HG02943 (cell line): ENCODE results near the gene CDKN2C.

Experiments
- ATAC-seq: cut with Tn5 transposase; IDR thresholded peaks from one replicate; pipeline ENCODE4 v1.9.1; 2021; ENCODE audit warnings: mild to moderate bottlenecking, low read depth, moderate library complexity; ENCODE audit not compliant: unreplicated experiment

The CDKN2C gene

GRCh38 chr1:50959913-50960844, 9.9 kb upstream of the CDKN2C start, which contains the start of gene FAF1:
TSS of gene FAF1 (minus strand) at chr1:50960267. CDS start at chr1:50959811, 456 bp downstream.
- peak; percentile 90 for ATAC-seq

- ATAC-seq = no peak
These were observed 5.2 kb upstream of the CDKN2C start for GRCh38 chr1:50964863-50965262.

GRCh38 chr1:50966991-50967390, 3.1 kb upstream of the CDKN2C start:
- no peak for ATAC-seq

GRCh38 chr1:50967416-50968157, 2.5 kb upstream of the CDKN2C start:
- ATAC-seq = no peak

DNA sequence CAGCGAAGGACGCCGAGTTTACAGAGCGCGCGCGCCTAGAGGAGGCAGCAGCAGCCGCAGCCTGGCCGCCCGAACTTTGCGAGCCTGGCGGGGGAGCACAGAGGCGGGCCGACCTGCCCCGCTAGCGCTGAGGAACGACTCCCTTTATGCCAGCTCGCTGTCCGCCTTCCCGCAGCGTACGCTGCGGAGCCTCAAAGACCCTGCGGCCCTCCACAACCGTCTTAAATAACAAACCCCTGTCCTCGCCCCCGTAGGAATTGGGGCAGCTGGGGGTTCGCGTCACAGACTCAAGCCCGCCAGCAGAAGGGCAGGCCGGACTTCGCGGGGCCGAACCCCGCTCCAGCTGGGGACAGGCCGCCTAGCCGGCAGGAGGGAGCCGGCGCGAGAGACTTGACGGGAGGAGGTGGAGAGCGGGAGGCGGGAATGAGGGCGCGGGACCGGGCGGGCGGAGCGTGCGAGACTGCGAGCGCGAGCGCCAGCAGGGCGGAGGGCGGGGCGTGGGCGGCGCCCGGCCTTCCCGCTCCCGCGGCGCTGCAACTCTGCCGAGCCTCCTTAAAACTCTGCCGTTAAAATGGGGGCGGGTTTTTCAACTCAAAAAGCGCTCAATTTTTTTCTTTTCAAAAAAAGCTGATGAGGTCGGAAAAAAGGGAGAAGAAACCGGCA, 1.8 kb upstream of the CDKN2C start:
- peak; percentile 57 for ATAC-seq

- ATAC-seq = peak; percentile 29
These were observed 1.0 kb upstream of the CDKN2C start for GRCh38 chr1:50968821-50969610.

- no peak for ATAC-seq
These were observed 453 bp downstream of the CDKN2C start for GRCh38 chr1:50970509-50970887.

DNA sequence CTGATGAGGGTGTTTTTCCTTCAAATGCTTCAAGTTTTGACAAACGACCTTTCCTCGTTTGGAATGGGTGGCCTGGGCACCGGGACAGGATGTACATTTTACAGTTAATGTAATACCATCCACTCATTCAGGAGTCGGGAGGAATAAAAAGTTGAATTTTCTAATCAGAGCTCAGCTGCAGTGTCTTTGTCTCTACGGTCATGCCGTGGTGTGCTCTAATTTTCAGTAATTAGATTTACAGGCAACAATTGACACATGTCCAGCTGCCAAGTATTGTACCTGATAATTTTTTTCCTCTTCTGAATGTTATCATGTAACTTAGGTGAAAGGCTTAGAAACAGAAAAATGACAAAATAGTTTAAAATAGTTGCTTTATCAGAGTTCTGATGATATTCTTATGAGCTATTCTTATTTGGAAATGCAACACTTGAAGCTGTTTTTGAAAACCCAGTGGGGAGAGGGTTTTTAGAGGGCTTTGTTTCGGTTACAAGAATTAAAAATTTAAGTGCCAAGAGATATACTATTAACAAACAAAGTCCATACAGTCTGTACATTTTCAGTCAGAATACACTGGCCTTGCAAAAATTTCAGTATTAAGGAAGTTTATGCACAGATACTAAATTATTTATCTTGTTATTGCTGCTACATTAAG, 1.0 kb downstream of the CDKN2C start:
- ATAC-seq = no peak

GRCh38 chr1:50971748-50972305, 1.8 kb downstream of the CDKN2C start:
- ATAC-seq = no peak

GRCh38 chr1:50972766-50973165, 2.7 kb downstream of the CDKN2C start:
- ATAC-seq = no peak

DNA sequence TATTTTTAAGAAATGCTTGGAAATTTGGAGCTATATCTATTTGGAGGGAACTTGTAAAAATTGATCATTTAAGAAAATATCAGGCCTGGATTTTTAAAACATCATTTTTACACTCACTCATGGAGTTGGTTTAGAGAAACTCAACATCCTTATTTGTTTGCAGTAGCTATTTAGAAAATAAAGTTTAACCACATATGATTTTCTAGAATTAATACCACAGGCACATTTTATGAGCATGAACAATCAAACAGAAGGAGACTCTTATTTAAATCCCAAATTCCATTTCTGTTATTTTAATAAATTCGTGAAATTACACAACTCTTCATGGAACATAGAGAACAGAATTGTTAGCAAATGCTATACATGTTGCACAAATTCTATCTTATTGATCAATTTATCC, 3.2 kb downstream of the CDKN2C start:
- ATAC-seq = no peak

DNA sequence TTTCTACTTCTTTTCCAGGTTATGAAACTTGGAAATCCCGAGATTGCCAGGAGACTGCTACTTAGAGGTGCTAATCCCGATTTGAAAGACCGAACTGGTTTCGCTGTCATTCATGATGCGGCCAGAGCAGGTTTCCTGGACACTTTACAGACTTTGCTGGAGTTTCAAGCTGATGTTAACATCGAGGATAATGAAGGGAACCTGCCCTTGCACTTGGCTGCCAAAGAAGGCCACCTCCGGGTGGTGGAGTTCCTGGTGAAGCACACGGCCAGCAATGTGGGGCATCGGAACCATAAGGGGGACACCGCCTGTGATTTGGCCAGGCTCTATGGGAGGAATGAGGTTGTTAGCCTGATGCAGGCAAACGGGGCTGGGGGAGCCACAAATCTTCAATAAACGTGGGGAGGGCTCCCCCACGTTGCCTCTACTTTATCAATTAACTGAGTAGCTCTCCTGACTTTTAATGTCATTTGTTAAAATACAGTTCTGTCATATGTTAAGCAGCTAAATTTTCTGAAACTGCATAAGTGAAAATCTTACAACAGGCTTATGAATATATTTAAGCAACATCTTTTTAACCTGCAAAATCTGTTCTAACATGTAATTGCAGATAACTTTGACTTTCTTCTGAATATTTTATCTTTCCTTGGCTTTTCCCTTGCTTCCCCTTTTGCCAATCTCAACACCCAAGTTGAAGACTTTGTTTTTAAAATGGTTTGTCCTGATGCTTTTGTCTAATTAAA, 4.0 kb downstream of the CDKN2C start:
- no peak for ATAC-seq

DNA sequence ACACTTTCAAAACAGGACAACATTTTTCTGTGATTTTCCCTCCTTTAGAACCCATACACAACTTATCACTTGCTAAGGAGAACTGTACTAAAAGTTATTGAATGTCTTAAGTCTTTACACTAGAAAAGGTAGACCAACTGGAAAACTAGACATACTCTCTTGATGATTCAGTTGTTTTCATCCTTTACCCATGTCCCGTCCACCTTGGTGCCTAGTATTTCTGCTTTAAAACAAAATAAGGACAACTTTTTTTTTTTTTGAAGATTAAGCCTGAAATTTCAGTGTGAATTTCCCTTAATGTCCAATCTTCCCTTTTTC, 4.5 kb downstream of the CDKN2C start:
- no peak for ATAC-seq

DNA sequence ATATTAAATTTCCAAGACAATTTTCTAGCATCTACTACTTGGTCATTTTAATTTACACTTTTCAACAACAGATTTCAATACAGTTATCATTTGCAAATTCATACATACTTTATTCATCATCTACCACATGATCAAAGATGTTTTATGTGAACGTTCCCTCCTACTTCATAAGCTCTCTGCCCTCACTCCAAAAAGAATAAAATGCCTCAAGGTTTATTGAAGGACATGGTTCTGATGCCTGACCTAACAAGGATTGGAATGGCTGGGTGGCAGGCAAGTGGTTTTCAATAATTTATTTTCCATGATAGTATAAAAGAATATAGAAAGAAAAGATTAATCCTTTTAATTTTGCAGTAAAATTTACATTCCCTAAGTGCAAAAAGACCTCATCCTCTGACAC, 5.4 kb downstream of the CDKN2C start:
- ATAC-seq = no peak

- ATAC-seq = no peak
These were observed 6.3 kb downstream of the CDKN2C start for GRCh38 chr1:50976111-50976889.

DNA sequence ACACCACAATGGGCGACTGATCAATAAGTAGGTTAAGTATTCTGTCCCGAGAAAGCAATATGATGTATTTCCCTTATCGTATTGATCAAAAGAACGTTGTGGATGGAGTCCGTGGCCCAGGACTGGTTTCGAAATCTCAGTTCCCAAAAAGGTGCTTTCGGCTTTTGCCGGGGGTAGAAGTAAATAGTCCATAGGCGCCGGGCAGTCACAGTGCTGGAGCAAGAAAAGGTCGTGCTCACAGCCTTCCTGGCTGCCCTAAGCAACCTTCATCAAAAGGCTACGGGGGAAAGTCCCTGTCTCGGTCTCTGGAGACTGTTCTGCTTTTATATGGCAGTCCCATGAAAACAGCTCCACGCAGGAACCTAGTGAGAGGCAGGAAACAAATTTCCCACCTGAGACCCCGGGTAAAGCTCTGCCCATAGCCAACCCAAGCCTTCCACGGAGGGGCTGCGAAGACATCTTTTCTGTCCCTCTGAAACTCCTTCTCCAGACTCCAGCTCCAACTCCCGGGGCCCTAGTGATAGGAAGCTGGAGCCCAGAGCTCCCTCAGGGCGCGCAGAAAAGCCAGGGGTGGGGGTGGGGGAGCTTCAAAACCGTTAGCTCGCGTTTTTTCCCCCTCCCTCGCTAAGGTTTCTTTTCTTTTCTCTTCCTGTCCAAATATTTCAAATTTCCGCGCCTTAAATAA, 7.0 kb downstream of the CDKN2C start:
- ATAC-seq = peak; percentile 58

DNA sequence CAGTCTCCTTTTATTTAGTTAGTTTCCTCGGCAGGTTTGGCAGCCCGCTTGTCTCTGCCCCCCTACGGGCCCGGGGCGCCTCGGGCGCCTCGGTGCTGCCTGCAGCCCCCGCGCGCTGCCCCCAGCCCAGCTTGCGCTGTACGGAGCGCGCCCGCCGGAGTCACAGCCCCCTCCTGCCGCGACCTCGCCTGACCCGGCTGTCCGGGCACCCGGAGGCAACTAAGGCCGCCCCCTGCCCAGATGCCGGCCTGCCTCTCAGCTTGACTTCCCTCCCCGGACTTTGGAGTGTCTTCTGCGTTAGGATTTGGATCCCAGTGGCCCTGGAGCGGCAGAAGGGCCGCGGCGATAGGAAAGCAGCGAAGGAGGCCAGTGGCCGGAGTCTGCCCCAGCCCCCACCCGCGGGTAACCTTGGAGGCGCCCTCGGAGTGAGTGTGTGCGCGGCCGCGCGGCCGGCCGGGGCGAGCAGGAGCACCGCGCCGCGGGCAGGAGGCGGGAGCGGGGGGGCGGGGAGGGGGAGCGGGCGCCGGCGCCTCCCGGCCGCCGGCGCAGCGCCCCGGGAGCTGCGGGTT, 7.6 kb downstream of the CDKN2C start:
- ATAC-seq = peak; percentile 45
